ENCODE measurements around the gene PHLPP1. TPM values are rescaled to one million over a fixed set of nuclear protein-coding genes. Genes with fewer than 3 reads are reported as not detected.
A peak's percentile ranks its signal among the peaks of the same experiment; 100 is the strongest.

Gene PHLPP1
- total and polyA plus RNA-seq, 2 of the 13 experiments (the other 11 are each of a cell fraction or from before 2014, with no cell fraction given) = 9.8 to 18.5 TPM

- TF ChIP-seq ZNF503 (CRISPR knock-in tag; IDR thresholded peaks at IDR 0.05) (0 out of 2 replicates have a peak, but pooled peaks have one; percentile 14), PRPF4 (IDR thresholded peaks at IDR 0.05; ENCODE audit: low read depth, low read length, poor library complexity, severe bottlenecking) (no peak), REST (IDR thresholded peaks at IDR 0.05; ENCODE audit: borderline replicate concordance in 1 of 2, low read depth in 1 of 2, low read length in 2 of 2) (no peak), GATA4 (IDR thresholded peaks at IDR 0.05; ENCODE audit: borderline replicate concordance, low read depth) (no peak), ZNF780A (CRISPR knock-in tag; IDR thresholded peaks at IDR 0.05) (no peak), ZNF350 (CRISPR knock-in tag; IDR thresholded peaks at IDR 0.05; ENCODE audit: borderline replicate concordance, low read depth) (peak; percentile 85; the same call in 1 of the 2 replicates), NRL (CRISPR knock-in tag; IDR thresholded peaks at IDR 0.05; ENCODE audit: borderline replicate concordance) (0 out of 2 replicates have a peak, but pooled peaks have one; percentile 33), ZNF639 (CRISPR knock-in tag; conservative IDR thresholded peaks at IDR 0.05) (no peak), PRDM15 (CRISPR knock-in tag; IDR thresholded peaks at IDR 0.05) (no peak), ZNF3 (CRISPR knock-in tag; IDR thresholded peaks at IDR 0.05) (no peak), LCORL (IDR thresholded peaks at IDR 0.05) (no peak), LCORL (CRISPR knock-in tag; IDR thresholded peaks at IDR 0.05) (no peak), PRDM10 (CRISPR knock-in tag; IDR thresholded peaks at IDR 0.05; ENCODE audit: low read depth) (no peak)
Observed at GRCh38 chr18:62714671-62715435, 488 bp upstream of the PHLPP1 start (continued).
